WI38 (cell line): Measurements from ENCODE around the gene CELF4.

Source experiments
- H3K4me3 ChIP-seq: 2 replicates; pipeline ENCODE4 v1.5.1; 2011; ENCODE audit warnings: low read depth, mild to moderate bottlenecking, control low read depth, low read length
- CTCF ChIP-seq: IDR thresholded peaks from 2 replicates; pipeline ENCODE4 v1.5.1; 2012; ENCODE audit warnings: low read depth, mild to moderate bottlenecking, control low read depth, low read length

Gene CELF4

GRCh38 chr18:37280701-37281393 is 284.8 kb downstream of the CELF4 start:
- no peak overlapping the region for H3K4me3 ChIP-seq
- no peak for TF ChIP-seq CTCF

GRCh38 chr18:37277804-37278203 is 287.8 kb downstream of the CELF4 start:
- H3K4me3 ChIP-seq: no peak overlapping the region
- TF ChIP-seq CTCF: no peak

GRCh38 chr18:37276111-37276890 is 289.3 kb downstream of the CELF4 start:
- H3K4me3 ChIP-seq: no peak overlapping the region
- TF ChIP-seq CTCF: no peak

GRCh38 chr18:37275237-37275741 is 290.3 kb downstream of the CELF4 start:
- no peak for TF ChIP-seq CTCF

GRCh38 chr18:37274309-37275236 is 291.0 kb downstream of the CELF4 start:
- no peak for TF ChIP-seq CTCF
- H3K4me3 ChIP-seq: no peak overlapping the region

More at GRCh38 chr18:37275237-37275741, 290.3 kb downstream of the CELF4 start:
- H3K4me3 ChIP-seq: no peak overlapping the region

- TF ChIP-seq CTCF: no peak
- H3K4me3 ChIP-seq: no peak overlapping the region
Measured at GRCh38 chr18:37272841-37273240, 292.8 kb downstream of the CELF4 start.
